Ishikawa (cell line): ENCODE results near the gene TLR5.

Experiments used
- CEBPB ChIP-seq: IDR thresholded peaks from 2 replicates; pipeline ENCODE4 v1.6.1; 2012
- CREB1 ChIP-seq: IDR thresholded peaks from 2 replicates; pipeline ENCODE4 v1.6.1; 2012; ENCODE audit warnings: low read depth
- EGR1 ChIP-seq: IDR thresholded peaks from 2 replicates; pipeline ENCODE4 v1.6.1; 2012
- EP300 ChIP-seq: IDR thresholded peaks from 2 replicates; pipeline ENCODE4 v1.6.1; 2012; ENCODE audit warnings: borderline replicate concordance
- FOXM1 ChIP-seq: IDR thresholded peaks from 2 replicates; pipeline ENCODE4 v1.6.1; 2012; ENCODE audit warnings: low read depth, borderline replicate concordance
- MAX ChIP-seq: IDR thresholded peaks from 2 replicates; pipeline ENCODE4 v1.6.1; 2012
- NFIC ChIP-seq: IDR thresholded peaks from 2 replicates; pipeline ENCODE4 v1.6.1; 2012
- RAD21 ChIP-seq: IDR thresholded peaks from 2 replicates; pipeline ENCODE4 v1.6.1; 2012; ENCODE audit warnings: low read depth
- REST ChIP-seq: IDR thresholded peaks from 2 replicates; pipeline ENCODE4 v1.6.1; 2012; ENCODE audit warnings: low read depth, mild to moderate bottlenecking
- USF1 ChIP-seq: IDR thresholded peaks from 2 replicates; pipeline ENCODE4 v1.6.1; 2012
- YY1 ChIP-seq: IDR thresholded peaks from 2 replicates; pipeline ENCODE4 v1.6.1; 2012; ENCODE audit warnings: low read depth
- ZBTB7A ChIP-seq: IDR thresholded peaks from 2 replicates; pipeline ENCODE4 v1.6.1; 2012; ENCODE audit warnings: low read depth

- TF ChIP-seq RAD21 (no peak), CREB1 (no peak), EGR1 (no peak), YY1 (no peak), EP300 (no peak), ZBTB7A (no peak), NFIC (no peak), CEBPB (no peak), FOXM1 (no peak), MAX (no peak), USF1 (no peak), REST (no peak)
Measured at GRCh38 chr1:223179280-223179679, 36.2 kb upstream of the TLR5 start.
